ENCODE measurements around the gene CTXND1. TPM values are rescaled to one million over a fixed set of nuclear protein-coding genes. Genes with fewer than 3 reads are reported as not detected.

Gene CTXND1
- total and polyA plus RNA-seq, 2 experiments from 2014 or later, result 0.05 TPM; not detected in 1

- TF ChIP-seq, protein P1, sequence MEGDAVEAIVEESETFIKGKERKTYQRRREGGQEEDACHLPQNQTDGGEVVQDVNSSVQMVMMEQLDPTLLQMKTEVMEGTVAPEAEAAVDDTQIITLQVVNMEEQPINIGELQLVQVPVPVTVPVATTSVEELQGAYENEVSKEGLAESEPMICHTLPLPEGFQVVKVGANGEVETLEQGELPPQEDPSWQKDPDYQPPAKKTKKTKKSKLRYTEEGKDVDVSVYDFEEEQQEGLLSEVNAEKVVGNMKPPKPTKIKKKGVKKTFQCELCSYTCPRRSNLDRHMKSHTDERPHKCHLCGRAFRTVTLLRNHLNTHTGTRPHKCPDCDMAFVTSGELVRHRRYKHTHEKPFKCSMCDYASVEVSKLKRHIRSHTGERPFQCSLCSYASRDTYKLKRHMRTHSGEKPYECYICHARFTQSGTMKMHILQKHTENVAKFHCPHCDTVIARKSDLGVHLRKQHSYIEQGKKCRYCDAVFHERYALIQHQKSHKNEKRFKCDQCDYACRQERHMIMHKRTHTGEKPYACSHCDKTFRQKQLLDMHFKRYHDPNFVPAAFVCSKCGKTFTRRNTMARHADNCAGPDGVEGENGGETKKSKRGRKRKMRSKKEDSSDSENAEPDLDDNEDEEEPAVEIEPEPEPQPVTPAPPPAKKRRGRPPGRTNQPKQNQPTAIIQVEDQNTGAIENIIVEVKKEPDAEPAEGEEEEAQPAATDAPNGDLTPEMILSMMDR (conservative IDR thresholded peaks at IDR 0.05; ENCODE audit: low read depth in 2 of 2), result no peak
- TF ChIP-seq CREB1 (CRISPR knock-in tag; IDR thresholded peaks at IDR 0.05; ENCODE audit: low read depth) (no peak), ETS1 (IDR thresholded peaks at IDR 0.05) (no peak), POLR2AphosphoS5 (IDR thresholded peaks at IDR 0.05; ENCODE audit: low read depth) (no peak)
These were observed 74.9 kb downstream of the CTXND1 start (continued) for GRCh38 chr15:80177156-80177555.

- Mint-ChIP-seq H3K27me3 (ENCODE audit: insufficient read depth, low read depth, poor library complexity) (peaks cover 3% of the 10 kb centered on the region), H3K4me3 (no peak overlapping the region), H3K9me3 (no peaks in the 10 kb centered on the region; the same call in 2 of the 3 replicates), H3K4me1 (no peaks in the 10 kb centered on the region; the same call in 2 of the 3 replicates), H3K27ac (no peak overlapping the region), H3K36me3 (ENCODE audit: low read depth) (peaks cover 27% of the 10 kb centered on the region)
- no peaks in the 10 kb centered on the region for H3K4me1 ChIP-seq (ENCODE audit: insufficient read depth)
- no peaks in the 10 kb centered on the region for H3F3A ChIP-seq (replicated peaks; ENCODE audit: low read depth)
- ATAC-seq (no peak), DNase-seq (ENCODE audit: low spot score) (no peak)
- no peaks in the 10 kb centered on the region for H3K9me2 ChIP-seq (ENCODE audit: insufficient read depth)
- H3K27me3 ChIP-seq (ENCODE audit: insufficient read depth), result no peaks in the 10 kb centered on the region
- H3K4me3 ChIP-seq, result no peak overlapping the region
- H2AFZ ChIP-seq, result no peak overlapping the region
- TF ChIP-seq ETS1 (IDR thresholded peaks at IDR 0.05) (no peak), EZH2 (IDR thresholded peaks at IDR 0.05; ENCODE audit: low read depth, unreplicated experiment) (no peak), STAT1 (IDR thresholded peaks at IDR 0.05; ENCODE audit: unreplicated experiment) (no peak), CREB1 (CRISPR knock-in tag; IDR thresholded peaks at IDR 0.05; ENCODE audit: low read depth) (no peak)
- TF ChIP-seq, protein P1 (conservative IDR thresholded peaks at IDR 0.05; ENCODE audit: low read depth in 2 of 2), result no peak
- no peak overlapping the region for H3K27ac ChIP-seq (ENCODE audit: low read depth)
- H3K36me3 ChIP-seq (ENCODE audit: insufficient read depth), result no peaks in the 10 kb centered on the region
- no peaks in the 10 kb centered on the region for H3K79me2 ChIP-seq (replicated peaks; ENCODE audit: insufficient read depth)
- H4K20me1 ChIP-seq (replicated peaks; ENCODE audit: insufficient read depth), result no peaks in the 10 kb centered on the region; the same call in 1 of the 2 replicates
- H3K4me2 ChIP-seq, result no peak overlapping the region
These were observed 75.6 kb downstream of the CTXND1 start for GRCh38 chr15:80176443-80176842.

Measured in GM23338 (cell line).